Measurements from ENCODE around the gene RTP3.
"Not testable (repeated sequence)": the region's sequence is repeated elsewhere in the genome, so short reads cannot be mapped to it uniquely, and the experiment has no call there.

RTP3 gene

GRCh38 chr3:46491089-46492070 is 6.4 kb upstream of the RTP3 start:
- DNase-seq: no peak

GRCh38 chr3:46492890-46493547 is 4.8 kb upstream of the RTP3 start:
- DNase-seq: no peak

- not testable (repeated sequence) for DNase-seq
Measured at GRCh38 chr3:46494491-46494890, 3.3 kb upstream of the RTP3 start.

GRCh38 chr3:46495901-46496456 is 1.8 kb upstream of the RTP3 start:
- DNase-seq: no peak

- DNase-seq: no peak
Measured at GRCh38 chr3:46496746-46497555, 825 bp upstream of the RTP3 start.

- no peak for DNase-seq
Measured at GRCh38 chr3:46498916-46499519, 1.2 kb downstream of the RTP3 start.

GRCh38 chr3:46500656-46501635 is 3.2 kb downstream of the RTP3 start:
- no peak for DNase-seq

GRCh38 chr3:46501702-46502101 is 3.9 kb downstream of the RTP3 start:
- DNase-seq: no peak

- no peak for DNase-seq
Measured at GRCh38 chr3:46503200-46503874, 5.6 kb downstream of the RTP3 start.

- DNase-seq: no peak
Measured at GRCh38 chr3:46504789-46505188, 7.0 kb downstream of the RTP3 start.

GRCh38 chr3:46505953-46506352 is 8.2 kb downstream of the RTP3 start:
- no peak for DNase-seq

GRCh38 chr3:46506526-46506925 is 8.8 kb downstream of the RTP3 start:
- DNase-seq: no peak

- DNase-seq: no peak
Measured at GRCh38 chr3:46508850-46509591, 11.2 kb downstream of the RTP3 start.

- no peak for DNase-seq
Measured at GRCh38 chr3:46509661-46510187, 11.9 kb downstream of the RTP3 start.

- no peak for DNase-seq
Measured at GRCh38 chr3:46512191-46512749, 14.5 kb downstream of the RTP3 start.

- DNase-seq: no peak
Measured at GRCh38 chr3:46516521-46516920, 18.7 kb downstream of the RTP3 start.

- no peak for DNase-seq
Measured at GRCh38 chr3:46517016-46517783, 19.4 kb downstream of the RTP3 start.

- DNase-seq: no peak
Measured at GRCh38 chr3:46517784-46518181, 20.0 kb downstream of the RTP3 start.
